HG02623 (cell line): ENCODE data around the gene PAFAH2.
"Not testable (repeated sequence)": the region's sequence is repeated elsewhere in the genome, so short reads cannot be mapped to it uniquely, and the experiment has no call there.

Source experiments
- ATAC-seq: cut with Tn5 transposase; IDR thresholded peaks from one replicate; pipeline ENCODE4 v1.9.1; 2021; ENCODE audit warnings: moderate library complexity; ENCODE audit not compliant: unreplicated experiment

Gene PAFAH2

GRCh38 chr1:25943511-25943910 is 54.4 kb downstream of the PAFAH2 start:
- not testable (repeated sequence) for ATAC-seq

DNA sequence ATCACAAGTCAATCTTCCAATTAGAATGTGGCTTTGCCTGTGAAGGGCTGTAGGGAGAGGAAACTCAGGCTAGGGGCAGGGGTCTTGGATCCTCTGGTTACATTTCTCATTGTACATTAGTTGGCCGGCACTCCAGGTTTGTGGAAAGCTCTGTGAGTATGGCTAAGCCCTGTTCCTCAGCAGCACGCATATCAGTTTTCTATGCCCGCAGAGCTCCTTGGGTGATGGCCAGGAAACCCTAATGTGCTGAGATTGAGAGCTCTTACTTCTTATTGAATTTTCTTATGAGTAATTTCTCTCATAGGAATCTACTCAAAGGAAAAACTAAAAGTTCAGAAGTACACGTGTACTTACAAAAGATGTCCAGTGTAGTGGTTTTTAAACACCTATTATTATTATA is 60.9 kb downstream of the PAFAH2 start:
- no peak for ATAC-seq

DNA sequence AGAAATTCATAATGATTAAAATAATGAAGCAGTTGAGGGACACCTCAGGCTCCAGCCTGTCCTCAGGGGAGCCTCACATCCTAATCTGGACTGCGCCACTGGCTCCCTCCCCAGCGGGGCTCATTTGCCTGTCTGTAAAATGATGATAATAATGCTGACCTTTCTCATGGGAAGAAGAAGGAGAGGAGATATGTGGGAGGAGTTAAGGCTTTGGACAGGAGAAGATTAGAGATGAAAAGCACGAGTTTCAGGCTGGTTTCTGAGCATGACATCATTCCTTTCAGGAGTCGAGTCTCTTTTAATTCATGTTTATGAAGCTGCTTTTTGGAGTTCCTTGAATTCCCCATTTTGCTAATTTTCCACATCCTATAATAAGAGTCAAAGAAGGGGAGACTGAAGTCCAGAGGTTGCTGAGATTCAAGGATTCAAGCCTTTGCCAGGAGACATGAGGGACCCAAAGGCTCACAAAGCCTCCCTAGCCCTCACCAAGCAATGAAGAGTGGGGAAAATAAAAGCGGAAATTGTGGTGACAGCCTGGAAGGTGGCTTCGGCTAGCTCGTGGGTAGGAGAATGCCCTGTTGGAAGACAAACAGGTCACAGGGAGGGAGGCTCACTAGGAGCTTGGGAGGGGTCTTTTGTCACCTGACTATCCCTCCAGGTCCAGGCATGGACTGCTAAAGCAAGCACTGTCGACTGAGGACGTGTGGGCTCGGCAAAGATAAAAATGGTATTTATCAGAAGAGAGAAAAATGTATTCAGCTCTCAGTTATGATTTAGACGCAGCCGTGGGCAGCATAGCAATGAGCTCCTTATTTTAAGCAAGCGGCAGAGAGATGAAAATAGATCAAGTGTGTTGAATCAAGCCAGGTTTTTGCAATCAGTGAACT is 64.1 kb downstream of the PAFAH2 start:
- ATAC-seq, result no peak

DNA sequence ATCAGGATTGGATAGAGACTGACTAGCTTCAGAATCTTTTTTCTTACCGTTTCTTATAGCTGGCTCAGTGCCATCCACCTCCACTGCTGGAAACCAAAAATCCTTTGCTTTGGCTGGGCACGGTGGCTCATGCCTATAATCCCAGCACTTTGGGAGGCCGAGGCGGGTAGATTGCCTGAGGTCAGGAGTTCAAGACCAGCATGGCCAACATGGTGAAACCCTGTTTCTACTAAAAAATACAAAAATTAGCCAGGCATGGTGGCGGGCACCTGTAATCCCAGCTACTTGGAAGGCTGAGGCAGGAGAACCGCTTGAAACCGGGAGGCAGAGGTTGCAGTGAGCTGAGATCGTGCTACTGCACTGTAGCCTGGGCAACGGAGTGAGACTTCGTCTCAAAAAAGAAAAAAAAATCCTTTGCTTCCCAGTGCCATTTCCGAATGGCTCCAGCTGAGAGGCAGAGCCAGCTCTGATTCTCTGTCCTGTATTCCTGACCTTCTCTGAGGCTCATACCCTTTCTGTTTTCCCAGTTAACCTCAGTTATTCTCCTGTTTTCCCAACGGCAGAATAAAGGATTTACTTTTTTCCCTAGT is 65.0 kb downstream of the PAFAH2 start:
- not testable (repeated sequence) for ATAC-seq

DNA sequence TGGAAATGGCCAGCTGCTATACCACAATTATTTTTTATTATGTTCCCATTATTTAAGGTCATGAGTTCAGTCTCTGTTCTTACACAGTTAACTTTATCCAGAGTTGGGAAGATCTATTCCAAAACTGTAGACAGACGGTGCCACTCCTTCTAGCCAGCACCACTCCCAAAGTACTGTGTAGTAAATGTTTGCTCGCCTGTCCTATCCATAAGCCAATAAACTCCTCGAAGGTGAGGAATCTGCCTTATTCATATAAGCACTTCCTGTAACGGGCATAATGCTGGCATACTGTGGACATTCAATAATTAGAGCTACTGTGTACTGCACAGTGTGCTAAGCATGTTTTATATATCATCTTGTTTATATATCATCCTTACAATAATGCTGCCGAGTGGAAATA is 65.5 kb downstream of the PAFAH2 start:
- ATAC-seq, result no peak

- no peak for ATAC-seq
Measured at GRCh38 chr1:25929016-25929415, 68.8 kb downstream of the PAFAH2 start.

- no peak for ATAC-seq
Measured at GRCh38 chr1:25927521-25928265, 70.2 kb downstream of the PAFAH2 start.

GRCh38 chr1:25926731-25927496 is 70.9 kb downstream of the PAFAH2 start:
- no peak for ATAC-seq

DNA sequence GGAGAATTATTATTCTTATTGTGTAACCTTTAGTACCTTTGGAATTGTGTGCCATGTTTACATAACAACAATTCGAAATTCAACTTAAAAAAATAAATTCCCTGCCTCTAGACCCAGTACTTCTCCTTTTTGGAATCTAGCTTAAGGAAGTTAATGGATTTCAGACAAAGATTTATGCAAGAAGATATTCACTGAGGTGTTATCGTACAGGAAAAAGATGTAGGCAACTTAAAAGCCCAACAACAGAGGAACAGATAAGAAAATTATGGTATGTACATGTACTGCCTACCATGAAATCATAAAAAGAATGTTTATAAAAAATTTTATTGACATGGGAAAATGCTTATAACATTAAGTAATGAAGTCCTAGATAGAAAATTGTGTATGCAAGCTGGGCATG is 73.4 kb downstream of the PAFAH2 start:
- ATAC-seq, result no peak

DNA sequence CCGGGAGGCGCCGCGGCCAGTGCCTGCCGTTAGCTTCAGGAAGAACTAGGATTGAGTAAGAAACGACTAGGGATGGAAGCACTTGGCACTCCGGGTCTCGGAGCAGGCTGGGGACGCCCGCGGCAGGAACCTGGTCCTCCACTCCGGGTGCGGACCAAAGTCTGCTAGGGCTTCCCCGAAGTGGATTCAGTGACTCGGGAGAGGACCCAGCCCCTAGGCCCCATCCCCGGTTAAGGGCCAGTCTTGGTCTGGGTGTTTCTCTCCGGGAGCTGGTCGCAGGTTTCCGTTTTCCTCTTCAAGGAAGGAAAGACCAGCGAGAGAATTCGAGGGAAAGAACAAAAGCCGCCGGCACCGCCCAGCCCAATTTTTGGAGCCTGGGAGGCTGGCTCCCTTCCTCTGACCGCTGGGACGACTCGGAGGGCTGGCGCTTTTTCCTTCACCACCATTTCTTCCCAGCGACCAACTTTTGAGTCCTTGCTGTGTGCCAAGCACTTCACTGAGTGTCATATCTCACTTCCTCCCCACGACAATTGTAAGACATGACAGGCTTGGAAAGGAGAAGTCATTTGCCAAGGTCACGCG is 74.8 kb downstream of the PAFAH2 start:
- no peak for ATAC-seq

GRCh38 chr1:25922056-25922970 is 75.5 kb downstream of the PAFAH2 start:
- ATAC-seq, result no peak

- ATAC-seq, result no peak
Measured at GRCh38 chr1:25918615-25919014, 79.2 kb downstream of the PAFAH2 start.

- ATAC-seq, result no peak
Measured at GRCh38 chr1:25917996-25918395, 79.9 kb downstream of the PAFAH2 start.

DNA sequence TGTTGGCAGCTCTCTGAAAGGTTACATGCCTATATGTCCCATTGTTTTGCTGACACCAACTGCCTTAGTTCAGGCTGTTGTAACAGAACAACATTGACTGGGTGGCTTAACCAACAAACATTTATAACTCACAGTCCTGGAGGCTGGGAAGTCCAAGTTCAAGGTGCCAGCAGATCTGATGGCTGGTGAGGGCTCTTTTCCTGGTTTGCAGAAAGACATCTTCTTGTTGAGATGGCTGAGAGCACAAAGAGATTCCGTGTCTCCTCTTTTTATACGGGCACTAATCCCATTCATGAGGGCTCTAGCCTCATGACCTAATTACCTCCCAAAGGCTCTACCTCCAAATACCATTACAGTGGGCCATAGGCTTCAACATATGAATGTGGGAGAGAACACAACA is 81.4 kb downstream of the PAFAH2 start:
- ATAC-seq, result no peak

- no peak for ATAC-seq
Measured at GRCh38 chr1:25914074-25914995, 83.5 kb downstream of the PAFAH2 start.

DNA sequence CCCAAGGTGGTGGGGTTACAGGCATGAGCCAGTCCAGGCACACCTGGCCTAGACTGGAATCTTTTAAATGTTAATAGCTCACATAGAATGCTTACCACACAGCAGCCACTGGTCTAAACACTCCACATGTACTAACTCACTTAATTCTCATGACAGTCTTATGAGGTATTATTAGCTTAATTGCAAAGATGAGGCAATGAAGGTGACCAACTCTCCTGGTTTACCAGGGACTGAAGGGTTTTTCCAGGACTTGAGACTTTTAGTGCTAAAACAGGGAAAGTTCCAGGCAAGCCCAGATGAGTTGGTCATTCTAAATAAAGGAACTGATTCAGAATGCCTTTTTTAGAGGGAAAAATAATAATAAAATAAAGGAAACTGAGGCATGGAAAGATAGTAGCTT is 84.7 kb downstream of the PAFAH2 start:
- no peak for ATAC-seq

- no peak for ATAC-seq
Measured at GRCh38 chr1:25912076-25912831, 85.6 kb downstream of the PAFAH2 start.

- no peak for ATAC-seq
Measured at GRCh38 chr1:25911162-25911561, 86.7 kb downstream of the PAFAH2 start.
